Mammary epithelial cell (primary cell): ENCODE results near the gene TDP1.

Source experiments
- CTCF ChIP-seq, 2 donors: IDR thresholded peaks in 1 of 2; conservative IDR thresholded peaks in 1 of 2; 2 replicates each; pipeline ENCODE4 v1.5.1; 2011 to 2012; ENCODE audit warnings: inconsistent platforms in 2 of 2, low read length in 2 of 2, mild to moderate bottlenecking in 2 of 2, control low read depth in 1 of 2, low read depth in 1 of 2; ENCODE audit not compliant: insufficient read depth in 1 of 2; ENCODE audit errors: extremely low read depth in 1 of 2
- EZH2 ChIP-seq: IDR thresholded peaks from 2 replicates; pipeline ENCODE4 v1.6.1; 2012; ENCODE audit warnings: low read length, inconsistent platforms, borderline replicate concordance

DNA sequence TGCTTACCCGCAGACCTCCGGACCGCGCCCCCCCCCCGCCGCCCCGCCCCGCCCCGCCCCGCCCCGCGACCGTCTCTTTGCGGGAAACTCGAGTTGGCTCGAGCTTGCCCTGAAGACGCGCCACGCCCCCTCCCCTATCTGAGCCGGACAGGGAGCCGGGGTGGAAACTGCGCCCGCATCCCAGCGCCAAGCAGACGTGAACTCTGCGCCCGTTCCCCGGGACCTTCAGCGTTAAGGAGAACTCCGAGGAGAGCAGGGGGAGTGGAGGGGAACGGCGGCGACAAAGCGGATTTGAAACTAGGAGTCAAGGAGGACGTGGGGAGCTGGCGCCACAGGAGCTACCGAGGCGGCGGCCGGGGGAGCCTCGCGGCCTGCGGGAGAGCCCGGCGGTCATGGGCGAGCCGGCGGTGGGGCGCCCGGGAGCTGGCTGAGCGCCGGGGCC lies 106.0 kb downstream of the TDP1 start, which contains the start of gene KCNK13:
- TF ChIP-seq CTCF (conservative IDR thresholded peaks at IDR 0.05 in 1 of 2, IDR thresholded peaks at IDR 0.05 in 1 of 2; ENCODE audit: extremely low read depth in 1 of 2, insufficient read depth in 1 of 2, low read depth in 1 of 2, low read length in 2 of 2) (no peak), EZH2 (peak; percentile 46)
